ENCODE data around the gene ERFL.

ERFL gene

DNA sequence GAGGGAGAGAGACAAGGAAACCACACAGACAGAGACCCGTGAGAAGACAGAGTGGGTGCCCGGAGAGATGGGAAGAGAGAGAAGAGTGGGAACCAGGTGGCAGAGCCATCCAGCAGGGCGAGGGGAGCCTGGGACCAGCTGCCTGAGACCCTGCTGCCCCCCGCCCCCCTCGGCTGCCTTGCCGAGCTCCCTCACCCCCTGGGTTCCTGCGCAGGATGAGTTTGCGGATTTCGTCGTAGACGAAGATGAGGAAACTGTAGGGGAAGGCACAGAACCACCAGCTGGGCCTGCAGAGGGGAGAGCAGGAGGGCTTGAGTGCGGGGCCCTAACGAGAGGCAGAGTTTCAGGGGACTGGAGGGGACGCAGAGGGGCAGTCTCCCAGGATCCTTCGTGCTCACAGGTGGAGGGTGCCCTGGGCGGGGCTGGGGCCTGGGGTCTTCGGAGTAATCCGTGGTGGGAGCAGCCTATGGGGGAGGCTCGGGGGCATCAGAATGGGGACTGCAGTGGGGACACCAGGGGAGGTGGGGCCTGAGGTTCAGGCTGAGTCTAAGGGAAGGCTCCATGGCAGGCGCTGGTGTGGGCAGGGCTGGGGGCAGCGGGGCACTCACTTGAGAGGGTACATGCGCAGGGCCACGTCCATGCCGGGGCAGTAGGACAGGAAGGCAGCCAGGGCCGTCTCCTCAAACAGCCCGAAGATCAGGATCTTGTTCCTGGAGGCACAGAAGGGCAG lies 39.0 kb upstream of the ERFL start:
- in situ Hi-C loops (cut with MboI; ENCODE audit: low pct_unique_long_range_greater_than_20kb, low sequenced_read_pairs, unreplicated experiment) = no loop called here
- TF ChIP-seq, protein P1, sequence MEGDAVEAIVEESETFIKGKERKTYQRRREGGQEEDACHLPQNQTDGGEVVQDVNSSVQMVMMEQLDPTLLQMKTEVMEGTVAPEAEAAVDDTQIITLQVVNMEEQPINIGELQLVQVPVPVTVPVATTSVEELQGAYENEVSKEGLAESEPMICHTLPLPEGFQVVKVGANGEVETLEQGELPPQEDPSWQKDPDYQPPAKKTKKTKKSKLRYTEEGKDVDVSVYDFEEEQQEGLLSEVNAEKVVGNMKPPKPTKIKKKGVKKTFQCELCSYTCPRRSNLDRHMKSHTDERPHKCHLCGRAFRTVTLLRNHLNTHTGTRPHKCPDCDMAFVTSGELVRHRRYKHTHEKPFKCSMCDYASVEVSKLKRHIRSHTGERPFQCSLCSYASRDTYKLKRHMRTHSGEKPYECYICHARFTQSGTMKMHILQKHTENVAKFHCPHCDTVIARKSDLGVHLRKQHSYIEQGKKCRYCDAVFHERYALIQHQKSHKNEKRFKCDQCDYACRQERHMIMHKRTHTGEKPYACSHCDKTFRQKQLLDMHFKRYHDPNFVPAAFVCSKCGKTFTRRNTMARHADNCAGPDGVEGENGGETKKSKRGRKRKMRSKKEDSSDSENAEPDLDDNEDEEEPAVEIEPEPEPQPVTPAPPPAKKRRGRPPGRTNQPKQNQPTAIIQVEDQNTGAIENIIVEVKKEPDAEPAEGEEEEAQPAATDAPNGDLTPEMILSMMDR (IDR thresholded peaks at IDR 0.05; ENCODE audit: extremely low read depth, insufficient read depth, missing control alignments) = no peak
- no peak for DNase-seq (ENCODE audit: low spot score)

GRCh38 chr19:41965106-41965505 lies 36.9 kb upstream of the ERFL start:
- in situ Hi-C loops (cut with MboI; ENCODE audit: low pct_unique_long_range_greater_than_20kb, low sequenced_read_pairs, unreplicated experiment) = no loop called here
- no peak for DNase-seq (ENCODE audit: low spot score)
- TF ChIP-seq, protein P1 (IDR thresholded peaks at IDR 0.05; ENCODE audit: extremely low read depth, insufficient read depth, missing control alignments) = no peak

DNA sequence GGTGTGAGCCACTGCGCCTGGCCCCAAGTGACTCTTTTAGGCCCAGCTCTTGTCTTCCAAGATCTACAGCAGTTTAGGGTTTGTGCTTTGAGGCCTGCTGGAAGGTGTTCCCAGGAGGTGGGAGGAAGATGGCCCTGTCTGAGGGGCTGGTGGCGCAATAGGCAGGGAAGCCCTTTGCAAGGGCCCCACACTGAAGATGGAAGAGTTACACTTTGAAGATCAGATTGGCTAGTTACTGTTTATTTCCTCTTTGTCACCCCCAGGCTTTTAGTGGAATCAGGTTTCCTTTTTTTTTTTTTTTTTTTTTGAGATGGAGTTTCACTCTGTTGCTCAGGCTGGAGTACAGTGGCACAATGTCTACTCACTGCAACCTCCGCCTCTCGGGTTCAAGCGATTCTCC lies 32.7 kb upstream of the ERFL start:
- no peak for DNase-seq (ENCODE audit: low spot score)
- in situ Hi-C loops (cut with MboI; ENCODE audit: low pct_unique_long_range_greater_than_20kb, low sequenced_read_pairs, unreplicated experiment) = no loop called here
- TF ChIP-seq, protein P1 (IDR thresholded peaks at IDR 0.05; ENCODE audit: extremely low read depth, insufficient read depth, missing control alignments) = no peak

- in situ Hi-C loops (cut with MboI; ENCODE audit: low pct_unique_long_range_greater_than_20kb, low sequenced_read_pairs, unreplicated experiment) = no loop called here
- TF ChIP-seq, protein P1 (IDR thresholded peaks at IDR 0.05; ENCODE audit: extremely low read depth, insufficient read depth, missing control alignments) = peak; percentile 58
- DNase-seq (ENCODE audit: low spot score) = peak; percentile 96
Measured at GRCh38 chr19:41959056-41960053, 31.1 kb upstream of the ERFL start, which contains the start of gene RABAC1. TSS of gene RABAC1 (minus strand) at chr19:41959321. CDS start at chr19:41959292, 29 bp downstream.

DNA sequence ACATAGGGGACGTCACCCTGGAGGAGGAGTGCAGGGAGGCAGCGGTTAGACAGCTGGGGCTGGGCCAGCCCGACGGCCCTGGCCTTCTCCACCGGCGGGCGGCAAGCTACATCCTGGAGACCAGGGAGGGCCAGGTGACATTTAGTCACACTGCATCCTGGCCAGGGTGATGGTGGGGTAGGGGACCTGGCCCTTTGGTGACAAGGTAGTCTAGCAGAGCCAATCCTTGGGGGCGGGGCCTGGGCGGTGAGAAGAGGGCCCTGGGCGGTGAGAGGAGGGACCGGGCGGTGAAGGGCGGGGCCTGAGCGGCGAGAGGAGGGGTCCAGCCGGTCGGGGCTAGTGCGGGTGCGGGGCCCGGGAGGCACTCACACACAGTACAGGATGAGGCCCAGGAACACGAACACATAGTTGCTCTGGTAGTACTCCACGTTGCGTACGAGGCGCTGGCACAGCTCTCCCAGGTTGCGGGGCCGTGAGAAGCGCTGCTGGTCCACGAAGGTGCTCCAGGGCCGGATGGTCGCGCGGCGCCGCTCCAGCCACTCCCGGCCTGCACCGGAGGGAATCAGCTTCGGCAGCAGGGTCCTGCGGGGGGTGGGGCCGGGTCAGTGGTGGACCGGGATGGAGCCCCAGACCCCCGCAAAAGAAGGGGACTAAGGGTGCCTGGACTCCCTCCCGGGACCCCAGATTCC lies 30.3 kb upstream of the ERFL start:
- in situ Hi-C loops (cut with MboI; ENCODE audit: low pct_unique_long_range_greater_than_20kb, low sequenced_read_pairs, unreplicated experiment) = no loop called here

More for the DNA sequence above, 30.3 kb upstream of the ERFL start:
- TF ChIP-seq, protein P1 (IDR thresholded peaks at IDR 0.05; ENCODE audit: extremely low read depth, insufficient read depth, missing control alignments) = no peak
- peak; percentile 89 for DNase-seq (ENCODE audit: low spot score)

Data from GM13977 (cell line).